Measurements from ENCODE around the gene SPANXN4.

Gene SPANXN4

GRCh38 chrX:143025628-143026027 is at the start of gene SPANXN4:
Gene SPANXN4, plus strand, starts transcription at chrX:143025928. Its CDS starts 87 bp downstream, at chrX:143026015.
- no peak for TF ChIP-seq CTCF (conservative IDR thresholded peaks at IDR 0.05; ENCODE audit: low read length)
- DNase-seq (ENCODE audit: low read depth), result no peak
- no peak within 1 kb of the TSS for H3K4me3 ChIP-seq (ENCODE audit: low read length)

DNA sequence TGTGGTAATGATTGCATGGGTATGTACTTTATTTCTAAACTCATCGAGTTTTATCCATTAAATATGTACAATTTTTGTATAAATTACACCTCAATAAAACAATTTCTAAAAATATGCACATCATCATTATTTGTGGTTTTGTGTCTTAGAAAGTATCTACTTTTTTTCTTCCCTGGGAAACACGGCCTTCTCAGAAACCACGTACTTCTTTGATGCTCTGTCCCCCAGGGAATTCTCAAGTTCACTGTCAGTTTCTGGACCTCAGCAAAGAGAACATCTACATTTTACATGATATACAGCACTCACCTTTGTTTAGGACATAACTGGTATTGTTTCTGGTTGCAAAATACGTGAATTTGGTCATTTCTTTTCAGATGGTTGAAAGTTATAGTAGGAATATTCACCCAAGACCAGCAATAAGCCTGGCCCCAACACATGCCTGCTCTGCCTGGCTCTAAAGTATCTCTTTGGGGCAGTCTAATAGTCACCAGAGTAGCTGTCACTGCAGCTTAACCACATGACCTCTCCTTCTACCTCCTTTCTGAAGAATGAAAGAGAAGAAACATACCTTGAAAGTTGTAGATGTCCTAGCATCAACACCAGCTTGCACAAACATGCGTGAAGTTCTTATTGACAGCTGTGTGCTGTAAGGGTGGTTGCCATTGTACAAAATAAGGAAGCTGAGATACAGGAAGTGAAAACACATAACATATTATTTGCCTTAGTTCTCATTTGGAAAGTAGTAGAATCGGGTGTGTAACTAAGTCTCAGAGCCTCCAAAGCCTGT is 48.4 kb upstream of the SPANXN4 start:
- no peak for DNase-seq (ENCODE audit: low read depth)
- no peak overlapping the region for H3K4me3 ChIP-seq (ENCODE audit: low read length)
- no peak for TF ChIP-seq CTCF (conservative IDR thresholded peaks at IDR 0.05; ENCODE audit: low read length)

DNA sequence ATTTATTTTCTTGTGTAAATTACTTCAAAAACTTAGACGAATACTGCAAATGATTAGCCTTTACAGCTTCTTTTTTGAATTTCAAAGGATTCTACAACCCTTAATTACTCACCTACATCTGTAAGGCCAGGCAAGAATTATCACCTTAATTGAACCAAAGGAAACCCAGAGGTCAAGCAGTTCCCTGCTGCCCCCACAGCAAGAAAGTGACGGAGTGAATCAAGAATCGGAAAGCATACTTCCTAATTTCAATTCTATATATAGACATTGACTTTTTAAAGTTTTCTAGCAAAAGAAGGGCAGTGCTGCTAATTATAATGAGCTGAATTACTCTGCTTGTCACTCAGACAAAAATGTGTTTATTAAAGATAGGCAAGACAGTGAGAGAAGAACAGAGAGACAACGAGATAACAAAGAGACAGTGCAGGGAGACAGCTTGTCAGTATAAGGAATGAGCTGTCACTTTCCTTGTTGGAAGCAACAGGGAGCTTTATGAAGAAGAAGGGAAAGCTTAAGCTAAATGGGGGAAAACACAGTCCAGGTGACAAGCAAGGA is 47.5 kb upstream of the SPANXN4 start:
- no peak for TF ChIP-seq CTCF (conservative IDR thresholded peaks at IDR 0.05; ENCODE audit: low read length)
- DNase-seq (ENCODE audit: low read depth), result no peak
- no peak overlapping the region for H3K4me3 ChIP-seq (ENCODE audit: low read length)

- DNase-seq (ENCODE audit: low read depth), result no peak
- no peak overlapping the region for H3K4me3 ChIP-seq (ENCODE audit: low read length)
- TF ChIP-seq CTCF (conservative IDR thresholded peaks at IDR 0.05; ENCODE audit: low read length), result no peak
Observed at GRCh38 chrX:142982679-142983078, 43.0 kb upstream of the SPANXN4 start.

GRCh38 chrX:142994988-142995387 is 30.7 kb upstream of the SPANXN4 start:
- no peak overlapping the region for H3K4me3 ChIP-seq (ENCODE audit: low read length)
- TF ChIP-seq CTCF (conservative IDR thresholded peaks at IDR 0.05; ENCODE audit: low read length), result no peak
- no peak for DNase-seq (ENCODE audit: low read depth)

GRCh38 chrX:142998447-142999198 is 27.1 kb upstream of the SPANXN4 start:
- H3K4me3 ChIP-seq (ENCODE audit: low read length), result no peak overlapping the region
- no peak for TF ChIP-seq CTCF (conservative IDR thresholded peaks at IDR 0.05; ENCODE audit: low read length)

More at GRCh38 chrX:142998447-142999198, 27.1 kb upstream of the SPANXN4 start:
- no peak for DNase-seq (ENCODE audit: low read depth)
